Activated naive CD8-positive, alpha-beta T cell treated with anti-CD3 and anti-CD28 coated beads, Interleukin-2, amount 50 U/mL, for 24 hours (primary cell): Measurements from ENCODE around the gene CILP.
A peak's percentile ranks its signal among the peaks of the same experiment; 100 is the strongest.
"Not testable (repeated sequence)": the region's sequence is repeated elsewhere in the genome, so short reads cannot be mapped to it uniquely, and the experiment has no call there.

Source experiments
- ATAC-seq: fragments of 150-1000 bp; cut with Tn5 transposase; one replicate; pipeline ENCODE4 v1.10.0; 2021
- DNase-seq: peaks from one replicate; pipeline ENCODE4 v3.0.0; 2021
- H3K27ac Mint-ChIP-seq: one replicate; pipeline ENCODE4 v1.8.0; 2021; ENCODE audit warnings: mild to moderate bottlenecking, mixed read lengths
- H3K27me3 Mint-ChIP-seq: one replicate; pipeline ENCODE4 v1.8.0; 2021; ENCODE audit warnings: mixed read lengths
- H3K36me3 Mint-ChIP-seq: one replicate; pipeline ENCODE4 v1.8.0; 2021; ENCODE audit warnings: low read depth, mixed read lengths
- H3K4me1 Mint-ChIP-seq: one replicate; pipeline ENCODE4 v1.8.0; 2021; ENCODE audit warnings: mixed read lengths
- H3K4me3 Mint-ChIP-seq: one replicate; pipeline ENCODE4 v1.8.0; 2021; ENCODE audit warnings: mild to moderate bottlenecking, moderate library complexity, mixed read lengths
- H3K9me3 Mint-ChIP-seq: one replicate; pipeline ENCODE4 v1.8.0; 2021; ENCODE audit warnings: mixed read lengths

Gene CILP

DNA sequence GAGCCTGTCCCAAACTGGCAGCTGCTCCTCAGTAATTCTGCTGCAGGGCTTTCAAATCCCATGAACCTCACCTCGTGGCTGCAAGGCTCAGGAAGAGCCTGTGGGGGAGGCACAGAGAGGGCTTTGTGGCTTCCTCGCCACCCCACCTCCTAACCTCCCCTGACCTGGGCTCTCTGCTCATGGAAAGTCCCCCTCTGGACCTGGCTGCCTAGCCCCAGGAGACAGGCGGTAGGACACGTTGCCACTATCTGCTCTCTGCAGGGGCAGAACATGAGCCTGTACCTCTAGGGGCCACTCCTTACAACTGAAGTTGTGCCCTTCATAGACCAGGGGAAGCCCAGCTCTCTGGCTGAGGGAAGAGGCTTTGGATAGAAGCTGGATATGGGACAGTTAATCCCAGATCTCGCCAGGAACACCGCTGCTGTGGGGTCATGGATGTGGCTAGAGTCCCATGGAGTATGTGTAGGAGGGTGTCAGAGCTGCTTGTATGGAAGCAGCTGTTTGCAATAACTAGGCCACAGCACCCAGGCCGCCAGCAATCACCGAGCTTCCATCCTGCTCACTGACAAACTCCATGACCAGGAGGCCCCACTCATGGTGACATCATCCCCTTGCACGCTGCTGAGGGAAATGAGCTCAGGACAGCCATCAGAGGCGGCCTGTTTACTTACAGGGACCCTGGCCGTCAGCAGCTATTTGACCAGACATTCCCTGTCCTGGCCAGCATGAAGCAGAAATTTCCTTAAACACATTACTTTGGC lies 34.0 kb upstream of the CILP start:
- Mint-ChIP-seq H3K27me3 (no peaks in the 10 kb centered on the region), H3K9me3 (no peaks in the 10 kb centered on the region), H3K36me3 (peaks cover 3% of the 10 kb centered on the region), H3K4me1 (peaks cover 14% of the 10 kb centered on the region), H3K4me3 (no peak overlapping the region), H3K27ac (no peak overlapping the region)
- no peak for DNase-seq
- ATAC-seq = no peak

DNA sequence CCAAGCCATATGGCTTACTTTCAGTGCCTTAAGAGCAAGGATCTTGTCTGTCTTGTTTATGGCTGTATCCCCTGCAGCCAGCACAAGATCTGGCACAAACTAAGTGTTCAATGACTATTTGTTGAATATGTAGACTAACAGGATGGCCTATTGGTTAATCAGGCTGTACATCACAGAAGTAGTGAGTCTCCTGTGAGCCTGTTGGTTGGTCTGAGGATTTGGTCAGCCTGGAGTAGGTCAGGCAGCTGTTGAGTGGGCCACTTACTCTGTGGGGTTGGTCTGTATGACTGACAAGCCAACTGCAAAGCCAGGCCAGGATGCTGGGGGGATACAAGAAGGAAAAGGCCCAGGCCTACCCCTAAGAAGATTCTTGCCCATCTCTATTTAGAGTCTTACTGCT lies 33.4 kb upstream of the CILP start:
- Mint-ChIP-seq H3K4me3 (no peak overlapping the region), H3K4me1 (peaks cover 8% of the 10 kb centered on the region), H3K36me3 (peaks cover 3% of the 10 kb centered on the region), H3K27ac (no peak overlapping the region), H3K9me3 (no peaks in the 10 kb centered on the region), H3K27me3 (no peaks in the 10 kb centered on the region)
- ATAC-seq = no peak
- DNase-seq = no peak

DNA sequence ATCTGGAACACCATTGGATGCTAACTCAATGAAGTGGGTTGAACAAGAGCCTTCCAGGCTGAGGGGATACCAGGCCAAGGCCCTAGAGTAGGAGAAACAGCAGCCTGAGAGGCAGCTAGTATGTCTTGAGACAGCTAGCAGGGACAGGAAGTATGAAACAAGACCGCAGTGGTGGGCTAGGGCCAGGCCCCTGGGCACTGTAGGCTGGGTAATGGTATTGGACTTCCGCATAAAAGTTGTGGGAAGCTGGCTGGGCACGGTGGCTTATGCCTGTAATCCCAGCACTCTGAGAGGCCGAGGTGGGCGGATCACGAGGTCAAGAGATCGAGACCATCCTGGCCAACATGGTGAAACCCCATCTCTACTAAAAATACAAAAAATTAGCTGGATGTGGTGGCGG lies 25.2 kb upstream of the CILP start:
- not testable (repeated sequence) for DNase-seq, H3K27ac Mint-ChIP-seq, H3K9me3 Mint-ChIP-seq, H3K4me3 Mint-ChIP-seq, ATAC-seq, H3K4me1 Mint-ChIP-seq, H3K27me3 Mint-ChIP-seq, H3K36me3 Mint-ChIP-seq

DNA sequence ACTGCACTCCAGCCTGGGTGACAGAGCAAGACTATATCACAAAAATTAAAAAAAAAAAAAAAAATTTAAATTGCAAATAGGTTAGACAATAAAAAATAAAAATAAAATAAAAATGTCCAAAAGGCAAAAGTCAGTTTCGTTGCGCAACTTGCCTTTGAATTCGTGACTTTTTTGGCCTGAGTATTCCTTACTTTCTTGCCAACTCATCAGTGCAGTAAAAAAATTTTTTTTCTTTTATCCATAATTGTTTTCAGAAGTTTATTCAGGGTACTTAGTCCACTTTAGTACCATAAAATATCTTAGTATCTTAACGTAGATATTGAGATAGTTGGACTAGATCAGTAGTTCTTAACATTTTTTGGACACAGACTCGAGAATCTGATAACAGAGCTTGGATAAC lies 22.4 kb upstream of the CILP start:
- no peak overlapping the region for H3K4me3 Mint-ChIP-seq
- DNase-seq (no peak), ATAC-seq (no peak)
- no peak overlapping the region for H3K27ac Mint-ChIP-seq
- peaks cover 5% of the 10 kb centered on the region for H3K4me1 Mint-ChIP-seq
- no peaks in the 10 kb centered on the region for H3K9me3 Mint-ChIP-seq
- no peaks in the 10 kb centered on the region for H3K36me3 Mint-ChIP-seq
- no peaks in the 10 kb centered on the region for H3K27me3 Mint-ChIP-seq

- H3K4me3 Mint-ChIP-seq = no peak overlapping the region
- no peak for ATAC-seq
- H3K9me3 Mint-ChIP-seq = no peaks in the 10 kb centered on the region
- H3K4me1 Mint-ChIP-seq = peaks cover 5% of the 10 kb centered on the region
- H3K36me3 Mint-ChIP-seq = no peaks in the 10 kb centered on the region
- H3K27ac Mint-ChIP-seq = no peak overlapping the region
- H3K27me3 Mint-ChIP-seq = no peaks in the 10 kb centered on the region
- DNase-seq = no peak
Observed at GRCh38 chr15:65232520-65232919, 21.2 kb upstream of the CILP start.

DNA sequence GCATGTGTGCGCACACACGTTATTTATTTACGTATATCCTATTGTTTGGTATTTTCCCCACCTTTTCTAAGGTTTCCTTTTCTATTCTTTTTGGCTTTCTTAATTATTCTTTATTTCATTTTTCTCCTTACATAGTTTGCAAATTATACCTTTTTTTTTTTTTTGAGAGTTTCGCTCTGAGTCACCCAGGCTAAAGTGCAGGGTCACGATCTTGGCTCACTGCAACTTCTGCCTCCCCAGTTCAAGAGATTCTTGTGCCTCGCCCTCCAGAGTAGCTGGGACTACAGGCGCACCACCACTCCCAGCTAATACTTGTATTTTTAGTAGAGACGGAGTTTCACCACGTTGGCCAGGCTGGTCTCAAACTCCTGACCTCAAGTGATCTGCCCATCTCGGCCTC lies 20.0 kb upstream of the CILP start:
- ATAC-seq (no peak), DNase-seq (no peak)
- Mint-ChIP-seq H3K4me1 (no peaks in the 10 kb centered on the region), H3K4me3 (no peak overlapping the region), H3K36me3 (no peaks in the 10 kb centered on the region), H3K9me3 (no peaks in the 10 kb centered on the region), H3K27ac (no peak overlapping the region), H3K27me3 (no peaks in the 10 kb centered on the region)

- not testable (repeated sequence) for H3K4me1 Mint-ChIP-seq, DNase-seq, ATAC-seq, H3K36me3 Mint-ChIP-seq, H3K9me3 Mint-ChIP-seq, H3K4me3 Mint-ChIP-seq, H3K27ac Mint-ChIP-seq, H3K27me3 Mint-ChIP-seq
Observed at GRCh38 chr15:65226901-65227300, 15.6 kb upstream of the CILP start.

DNA sequence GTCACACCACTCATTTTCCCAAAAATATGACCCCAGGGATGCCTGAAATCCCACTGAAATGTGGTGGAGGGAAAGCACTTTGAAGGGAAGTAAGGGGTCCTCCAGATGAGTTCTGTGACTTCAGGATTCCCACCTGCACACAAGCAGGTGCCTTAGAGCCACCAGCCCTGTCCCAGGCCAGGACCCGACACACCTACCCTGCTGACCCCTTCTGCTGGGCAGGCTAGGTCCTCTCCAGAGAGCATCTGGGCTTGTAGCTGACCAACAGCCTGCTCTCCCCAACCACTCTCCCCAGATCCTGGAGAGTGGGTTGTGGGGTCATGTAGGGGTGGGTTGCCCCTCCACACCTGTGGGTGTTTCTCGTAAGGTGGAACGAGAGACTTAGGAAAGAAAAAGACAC lies 14.9 kb upstream of the CILP start:
- H3K27me3 Mint-ChIP-seq = no peaks in the 10 kb centered on the region
- H3K27ac Mint-ChIP-seq = no peak overlapping the region
- H3K4me1 Mint-ChIP-seq = no peaks in the 10 kb centered on the region
- no peaks in the 10 kb centered on the region for H3K36me3 Mint-ChIP-seq
- H3K9me3 Mint-ChIP-seq = no peaks in the 10 kb centered on the region
- H3K4me3 Mint-ChIP-seq = no peak overlapping the region
- DNase-seq (no peak), ATAC-seq (no peak)

DNA sequence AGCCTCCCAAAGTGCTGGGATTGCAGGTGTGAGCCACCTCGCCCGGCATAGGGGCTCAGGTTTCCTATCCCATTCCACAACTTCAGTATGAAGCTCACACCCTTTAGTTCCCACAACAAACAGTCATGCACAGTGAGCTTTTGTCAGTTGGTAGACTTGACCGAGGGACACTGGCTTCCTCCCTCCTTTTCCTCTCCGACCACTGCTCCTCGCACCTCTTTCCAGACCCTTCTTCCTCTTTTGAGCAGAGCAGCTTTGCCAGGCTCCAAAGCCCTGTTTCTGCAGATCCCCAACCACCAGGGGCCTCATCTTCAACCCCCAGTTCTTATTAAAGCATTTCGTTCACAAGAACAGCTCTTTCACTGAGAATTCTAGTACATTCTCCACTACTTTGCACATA lies 12.7 kb upstream of the CILP start:
- H3K4me3 Mint-ChIP-seq = no peak overlapping the region
- peaks cover 10% of the 10 kb centered on the region for H3K4me1 Mint-ChIP-seq
- no peaks in the 10 kb centered on the region for H3K27me3 Mint-ChIP-seq
- no peaks in the 10 kb centered on the region for H3K9me3 Mint-ChIP-seq
- no peak overlapping the region for H3K27ac Mint-ChIP-seq
- DNase-seq (no peak), ATAC-seq (no peak)
- no peaks in the 10 kb centered on the region for H3K36me3 Mint-ChIP-seq

GRCh38 chr15:65222891-65223290 lies 11.6 kb upstream of the CILP start:
- no peaks in the 10 kb centered on the region for H3K9me3 Mint-ChIP-seq
- no peaks in the 10 kb centered on the region for H3K27me3 Mint-ChIP-seq
- peaks cover 21% of the 10 kb centered on the region for H3K4me1 Mint-ChIP-seq
- no peak for DNase-seq
- no peak overlapping the region for H3K27ac Mint-ChIP-seq
- ATAC-seq = no peak
- H3K36me3 Mint-ChIP-seq = no peaks in the 10 kb centered on the region
- H3K4me3 Mint-ChIP-seq = no peak overlapping the region

DNA sequence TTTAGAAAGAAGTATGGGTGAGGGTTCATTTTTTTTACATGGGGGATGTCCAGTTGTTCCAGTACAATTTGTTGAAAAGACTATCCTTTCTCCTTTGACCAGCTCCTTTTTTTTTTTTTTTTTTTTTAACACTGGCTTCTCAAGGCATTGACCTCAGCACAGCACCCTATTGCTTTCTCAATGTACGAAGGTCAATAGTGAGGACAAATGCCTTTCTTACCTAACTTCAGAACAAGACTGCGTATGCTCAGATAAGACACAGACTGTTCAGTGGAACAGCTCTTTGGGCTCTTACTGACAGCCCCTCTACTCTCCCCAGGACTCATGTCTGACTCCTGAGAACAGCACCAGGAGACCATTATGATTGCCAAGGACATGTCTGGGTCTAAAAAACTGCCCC lies 10.4 kb upstream of the CILP start:
- no peak for DNase-seq
- Mint-ChIP-seq H3K27me3 (no peaks in the 10 kb centered on the region), H3K36me3 (no peaks in the 10 kb centered on the region), H3K27ac (no peak overlapping the region), H3K4me1 (peaks cover 30% of the 10 kb centered on the region), H3K9me3 (no peaks in the 10 kb centered on the region), H3K4me3 (no peak overlapping the region)
- no peak for ATAC-seq

DNA sequence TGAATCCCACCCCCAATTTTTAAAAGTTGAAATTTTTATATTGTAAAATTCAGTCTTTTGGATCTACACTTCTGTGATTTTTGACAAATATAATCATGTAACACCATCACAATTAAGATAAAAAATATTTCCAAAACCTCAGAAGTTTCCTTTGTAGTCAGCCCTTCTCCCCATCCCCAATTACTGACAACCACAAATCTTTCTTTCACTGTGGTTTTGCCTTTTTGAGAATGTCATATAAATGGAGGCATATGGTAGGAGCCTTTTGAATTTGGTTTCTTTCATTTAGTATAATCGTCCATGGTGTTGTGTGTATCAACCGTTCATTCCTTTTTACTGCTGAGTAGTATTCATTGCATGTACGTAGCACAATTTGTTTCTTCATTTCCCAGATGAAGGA lies 7.9 kb upstream of the CILP start:
- H3K27ac Mint-ChIP-seq = peak overlapping the region; percentile 68
- H3K27me3 Mint-ChIP-seq = no peaks in the 10 kb centered on the region
- DNase-seq = no peak
- no peaks in the 10 kb centered on the region for H3K9me3 Mint-ChIP-seq
- peaks cover 30% of the 10 kb centered on the region for H3K4me1 Mint-ChIP-seq
- ATAC-seq = peak; percentile 39
- H3K4me3 Mint-ChIP-seq = no peak overlapping the region
- no peaks in the 10 kb centered on the region for H3K36me3 Mint-ChIP-seq

DNA sequence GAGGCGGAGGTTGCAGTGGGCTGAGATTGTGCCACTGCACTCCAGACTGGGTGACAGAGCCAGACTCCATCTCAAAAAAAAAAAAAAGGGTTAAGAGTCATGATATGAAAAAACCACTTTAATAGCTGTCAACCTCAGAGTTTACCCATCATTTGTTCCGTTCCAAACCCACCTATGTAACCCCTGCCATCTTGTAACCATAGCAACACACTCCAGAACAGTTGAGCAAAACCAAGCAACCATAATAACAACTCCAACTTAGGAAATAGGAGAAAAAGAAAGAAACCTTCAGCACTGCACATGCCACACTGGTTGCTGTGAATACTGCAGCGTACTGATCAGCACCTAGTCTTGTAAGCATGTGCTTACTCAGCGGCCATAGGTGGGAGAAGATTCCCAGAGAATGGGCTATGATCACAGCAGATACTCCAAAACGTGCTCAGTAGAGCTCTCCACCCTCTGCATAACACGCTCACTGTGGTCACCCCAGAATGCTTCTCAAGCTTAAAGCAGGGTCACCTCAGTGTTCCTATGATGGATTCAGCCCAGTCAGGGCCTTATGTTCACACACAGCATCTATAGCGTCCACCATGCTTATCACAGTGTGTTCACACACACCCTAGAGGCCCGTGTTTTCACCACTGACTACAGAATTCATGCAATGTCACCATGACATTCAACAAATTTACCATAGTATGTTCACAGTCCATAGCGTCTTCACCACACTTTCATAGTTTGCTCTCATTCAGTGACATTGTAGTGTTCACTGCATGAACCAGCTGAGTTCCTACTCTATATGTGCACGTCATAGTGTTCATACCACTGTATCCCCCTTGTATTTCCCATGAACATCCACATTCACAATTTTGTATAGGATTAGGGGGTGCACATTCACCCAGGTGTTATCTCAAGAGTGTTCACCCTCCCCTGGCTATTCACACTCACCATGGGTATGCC lies 6.5 kb upstream of the CILP start:
- Mint-ChIP-seq H3K4me1 (peaks cover 30% of the 10 kb centered on the region), H3K9me3 (no peaks in the 10 kb centered on the region), H3K27me3 (no peaks in the 10 kb centered on the region), H3K27ac (peak overlapping the region; percentile 68), H3K4me3 (peak overlapping the region; percentile 3), H3K36me3 (no peaks in the 10 kb centered on the region)
- DNase-seq = no peak
- ATAC-seq = peak; percentile 71

- no peak overlapping the region for H3K27ac Mint-ChIP-seq
- H3K27me3 Mint-ChIP-seq = no peaks in the 10 kb centered on the region
- H3K4me3 Mint-ChIP-seq = no peak overlapping the region
- H3K36me3 Mint-ChIP-seq = no peaks in the 10 kb centered on the region
- H3K4me1 Mint-ChIP-seq = peaks cover 34% of the 10 kb centered on the region
- H3K9me3 Mint-ChIP-seq = no peaks in the 10 kb centered on the region
- ATAC-seq (no peak), DNase-seq (no peak)
Observed at GRCh38 chr15:65215496-65215895, 4.2 kb upstream of the CILP start.

DNA sequence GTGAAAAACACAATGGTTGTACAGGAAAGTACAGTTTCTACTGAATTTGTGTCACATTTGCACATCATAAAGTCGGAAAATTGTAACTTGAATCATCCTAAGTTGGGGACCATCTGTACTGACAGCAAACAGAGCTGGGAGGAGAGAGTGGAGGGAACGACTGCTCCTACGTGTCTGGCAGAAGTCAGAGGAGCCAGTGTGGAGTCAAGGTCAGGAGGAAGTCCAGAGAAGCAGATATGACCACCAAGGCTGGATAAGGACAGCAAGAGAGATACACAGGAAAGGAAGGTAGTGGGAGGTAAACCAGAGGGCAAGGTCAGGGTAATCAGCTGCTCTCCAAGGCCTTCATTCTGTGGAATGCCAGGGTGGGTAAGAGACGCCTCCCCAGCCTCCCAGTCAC lies 2.7 kb upstream of the CILP start:
- H3K9me3 Mint-ChIP-seq = no peaks in the 10 kb centered on the region
- H3K27ac Mint-ChIP-seq = no peak overlapping the region
- ATAC-seq (no peak), DNase-seq (no peak)
- H3K4me1 Mint-ChIP-seq = peaks cover 24% of the 10 kb centered on the region
- H3K4me3 Mint-ChIP-seq = no peak overlapping the region
- no peaks in the 10 kb centered on the region for H3K27me3 Mint-ChIP-seq
- H3K36me3 Mint-ChIP-seq = no peaks in the 10 kb centered on the region
